ENCODE results near the gene PRDM15.

The PRDM15 gene

GRCh38 chr21:41831453-41831831 is 47.7 kb downstream of the PRDM15 start:
- TF ChIP-seq CTCF (IDR thresholded peaks at IDR 0.05; ENCODE audit: control insufficient read depth, insufficient read depth, low read depth, low read length, missing control alignments), result no peak
- no peak overlapping the region for H3K4me3 ChIP-seq (ENCODE audit: control insufficient read depth, low read depth, low read length)
- DNase-seq (ENCODE audit: low read depth), result no peak

- DNase-seq (ENCODE audit: low read depth), result no peak
- no peak for TF ChIP-seq CTCF (IDR thresholded peaks at IDR 0.05; ENCODE audit: control insufficient read depth, insufficient read depth, low read depth, low read length, missing control alignments)
- no peak overlapping the region for H3K4me3 ChIP-seq (ENCODE audit: control insufficient read depth, low read depth, low read length)
Measured at GRCh38 chr21:41830764-41831452, 48.2 kb downstream of the PRDM15 start.

GRCh38 chr21:41830145-41830707 is 48.9 kb downstream of the PRDM15 start:
- no peak for DNase-seq (ENCODE audit: low read depth)
- H3K4me3 ChIP-seq (ENCODE audit: control insufficient read depth, low read depth, low read length), result no peak overlapping the region
- TF ChIP-seq CTCF (IDR thresholded peaks at IDR 0.05; ENCODE audit: control insufficient read depth, insufficient read depth, low read depth, low read length, missing control alignments), result no peak

- DNase-seq (ENCODE audit: low read depth), result no peak
- no peak for TF ChIP-seq CTCF (IDR thresholded peaks at IDR 0.05; ENCODE audit: control insufficient read depth, insufficient read depth, low read depth, low read length, missing control alignments)
- H3K4me3 ChIP-seq (ENCODE audit: control insufficient read depth, low read depth, low read length), result no peak overlapping the region
Measured at GRCh38 chr21:41828884-41829360, 50.2 kb downstream of the PRDM15 start.

DNA sequence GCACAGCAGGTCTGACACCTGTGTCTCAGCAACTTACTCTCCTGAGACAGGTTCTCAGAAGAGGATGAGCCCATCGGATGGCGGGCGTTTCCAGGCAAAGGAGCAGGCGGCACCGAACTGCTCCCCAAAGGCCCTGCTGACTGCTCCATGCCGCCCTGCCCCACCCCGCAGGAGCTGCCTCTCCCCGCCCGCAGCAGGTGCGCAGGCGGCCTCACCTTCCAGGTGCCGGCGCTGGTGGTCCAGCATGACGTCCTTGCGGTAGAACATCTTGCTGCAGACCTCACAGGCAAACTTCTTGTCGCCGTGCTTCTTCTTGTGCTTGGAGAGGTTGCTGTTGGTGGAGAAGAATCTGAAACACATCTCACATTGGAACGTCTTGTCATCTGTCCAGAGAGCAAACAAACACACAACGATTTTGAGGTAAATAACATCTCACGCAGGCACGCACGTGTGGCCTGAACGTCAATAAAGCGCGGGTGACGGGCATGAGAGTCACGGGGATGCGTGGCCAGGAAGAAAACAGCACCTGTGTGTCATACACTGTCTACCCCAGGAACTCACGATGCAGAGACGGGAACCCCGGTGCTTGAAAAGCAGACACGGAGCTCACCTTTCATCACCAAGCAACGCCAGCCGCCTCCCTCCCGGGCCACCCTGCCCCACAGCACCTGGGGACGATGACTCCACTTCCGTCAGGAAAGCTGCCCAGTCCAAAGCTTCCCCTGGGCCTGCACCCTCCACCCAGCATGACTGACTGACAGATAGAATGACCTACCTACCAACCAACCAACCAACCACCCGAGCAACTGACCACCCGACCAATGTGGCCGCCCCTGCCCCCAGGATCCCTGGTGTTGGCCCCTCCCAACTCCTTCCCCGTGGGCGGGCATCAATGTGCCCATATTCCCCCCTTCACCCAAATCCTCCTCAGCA is 50.9 kb downstream of the PRDM15 start:
- H3K4me3 ChIP-seq (ENCODE audit: control insufficient read depth, low read depth, low read length), result no peak overlapping the region
- no peak for DNase-seq (ENCODE audit: low read depth)
- no peak for TF ChIP-seq CTCF (IDR thresholded peaks at IDR 0.05; ENCODE audit: control insufficient read depth, insufficient read depth, low read depth, low read length, missing control alignments)

DNA sequence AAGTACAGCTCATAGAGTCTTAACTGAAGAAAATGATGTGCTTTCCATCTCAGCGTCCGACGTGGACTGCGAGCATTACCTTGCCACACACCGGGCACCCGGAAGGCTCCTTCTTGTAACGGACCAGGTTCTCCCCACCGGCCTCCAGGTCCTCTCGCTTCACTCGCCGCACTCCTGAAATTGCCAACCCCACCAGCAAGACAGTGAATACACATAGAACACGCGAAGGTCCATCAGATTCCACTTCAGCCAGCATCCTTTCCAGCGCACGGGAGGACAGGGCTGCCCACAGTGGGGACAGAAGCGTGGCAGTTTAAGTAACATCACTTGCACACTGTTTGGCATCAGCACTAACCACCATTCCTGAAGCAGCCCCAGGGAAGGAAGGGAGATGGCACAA is 53.3 kb downstream of the PRDM15 start:
- no peak overlapping the region for H3K4me3 ChIP-seq (ENCODE audit: control insufficient read depth, low read depth, low read length)
- TF ChIP-seq CTCF (IDR thresholded peaks at IDR 0.05; ENCODE audit: control insufficient read depth, insufficient read depth, low read depth, low read length, missing control alignments), result no peak
- no peak for DNase-seq (ENCODE audit: low read depth)
